Lung (tissue), 12 donors: Measurements from ENCODE around the gene KCNH4. TPM values are rescaled to one million over a fixed set of nuclear protein-coding genes. Genes with fewer than 3 reads are reported as not detected.
"Not testable (repeated sequence)": the region's sequence is repeated elsewhere in the genome, so short reads cannot be mapped to it uniquely, and the experiment has no call there.

Experiments
- ATAC-seq: fragments of 200-7000 bp; cut with Tn5 transposase; one replicate; pipeline ENCODE4 v1.9.1; 2020; ENCODE audit warnings: moderate number of reproducible peaks; ENCODE audit not compliant: insufficient read depth, low FRiP score
- DNase-seq, 3 donors: peaks; one replicate each; pipeline ENCODE4 v3.0.0-alpha.2; 2013 to 2017
- H3K27ac ChIP-seq, 2 donors: one replicate each; pipeline ENCODE4 v1.5.1; 2013; ENCODE audit warnings: mild to moderate bottlenecking in 2 of 2, moderate library complexity in 2 of 2, control low read depth in 1 of 2, inconsistent platforms in 1 of 2, low read depth in 1 of 2, low read length in 1 of 2
- H3K27me3 ChIP-seq, 3 donors: one replicate each; pipeline ENCODE4 v1.5.1; 2013; ENCODE audit warnings: low read length in 2 of 3; ENCODE audit not compliant: control insufficient read depth in 3 of 3, insufficient read depth in 3 of 3
- H3K36me3 ChIP-seq, 4 donors: one replicate each; pipeline ENCODE4 v1.5.1; 2013; ENCODE audit warnings: low read length in 4 of 4, mild to moderate bottlenecking in 1 of 4, moderate library complexity in 1 of 4; ENCODE audit not compliant: control insufficient read depth in 4 of 4, insufficient read depth in 4 of 4
- H3K4me1 ChIP-seq, 5 donors: one replicate each; pipeline ENCODE4 v1.5.1; 2013; ENCODE audit warnings: low read length in 5 of 5, mild to moderate bottlenecking in 2 of 5, moderate library complexity in 1 of 5; ENCODE audit not compliant: control insufficient read depth in 5 of 5, insufficient read depth in 5 of 5
- H3K4me3 ChIP-seq: one replicate; pipeline ENCODE4 v1.5.1; 2013; ENCODE audit warnings: mild to moderate bottlenecking, control low read depth, moderate library complexity
- H3K9ac ChIP-seq, 2 donors: one replicate each; pipeline ENCODE4 v1.5.1; 2013; ENCODE audit warnings: low read length in 2 of 2, control low read depth in 1 of 2; ENCODE audit not compliant: insufficient read depth in 1 of 2
- H3K9me3 ChIP-seq, 4 donors: one replicate each; pipeline ENCODE4 v1.5.1; 2013; ENCODE audit warnings: low read length in 3 of 4, mild to moderate bottlenecking in 1 of 4, moderate library complexity in 1 of 4; ENCODE audit not compliant: control insufficient read depth in 4 of 4, insufficient read depth in 3 of 4
- CTCF ChIP-seq: IDR thresholded peaks from 2 replicates; pipeline ENCODE4 v1.5.1; 2012; ENCODE audit warnings: mild to moderate bottlenecking; ENCODE audit errors: control extremely low read depth, extremely low read depth
- WGBS, 2 donors: extraction: QIAGEN DNeasy Blood & Tissue Kit; methylation state at CpG; one replicate each; pipeline ENCODE4 v1.1.7; 2013; 5-methylcytosine and 5-hydroxymethylcytosine counted together
- polyA plus RNA-seq, 2 donors: library from polyadenylated mRNA; stranded (reverse); fragments of 200-250 nt; gene quantifications; one replicate each; pipeline ENCODE4 v1.2.1, GENCODE V29; 2013
- total RNA-seq, 2 donors: library from RNA; depleted of rRNA in 1 of 2; stranded (reverse); fragments of >200 nt in 1 of 2; gene quantifications; one replicate each; pipeline ENCODE4 v1.2.1, GENCODE V29; 2014 to 2021
- donor health status: control.
- donor health status: control.
- donor health status: Bipolar disorder and iron deficiency.
- donor health status: healthy.
- donor health status: DM: yes; HTN: yes; CAD: no.

KCNH4 gene
- total and polyA plus RNA-seq, 4 donors, result 0.04 to 0.57 (median 0.21) TPM

- ATAC-seq (no peak), DNase-seq (no peak)
- WGBS, 2 donors, result 84 to 92% methylated on average over 11 of the region's 11 CpGs
- TF ChIP-seq CTCF, result no peak
- peaks cover 0 to 13% (median 0%) of the 10 kb centered on the region in 4 donors for H3K36me3 ChIP-seq
- peaks cover 0 to 15% (median 0%) of the 10 kb centered on the region in 5 donors for H3K4me1 ChIP-seq
- peaks cover 0 to 5% (median 0%) of the 10 kb centered on the region in 3 donors for H3K27me3 ChIP-seq
- no peaks in the 10 kb centered on the region for H3K9me3 ChIP-seq
- H3K9ac ChIP-seq, result no peak overlapping the region
- H3K4me3 ChIP-seq, result no peak overlapping the region
- H3K27ac ChIP-seq, result no peak overlapping the region
These were observed 8.7 kb upstream of the KCNH4 start for GRCh38 chr17:42189651-42189965.

GRCh38 chr17:42188749-42189650 is 8.1 kb upstream of the KCNH4 start:
- no peak for TF ChIP-seq CTCF
- no peak overlapping the region for H3K4me3 ChIP-seq
- H3K9ac ChIP-seq, result no peak overlapping the region
- no peak overlapping the region for H3K27ac ChIP-seq
- peaks cover 0 to 13% (median 0%) of the 10 kb centered on the region in 4 donors for H3K36me3 ChIP-seq
- no peaks in the 10 kb centered on the region for H3K9me3 ChIP-seq
- no peak for ATAC-seq
- peaks cover 0 to 5% (median 0%) of the 10 kb centered on the region in 3 donors for H3K27me3 ChIP-seq
- DNase-seq, result no peak
- H3K4me1 ChIP-seq, result peaks cover 0 to 14% (median 0%) of the 10 kb centered on the region in 5 donors
- 55 to 76% methylated on average over 19 of the region's 19 CpGs for WGBS, 2 donors

- Histone ChIP-seq H3K27me3 (peaks cover 0 to 10% (median 4%) of the 10 kb centered on the region in 3 donors), H3K9ac (no peak overlapping the region), H3K4me1 (peaks cover 0 to 11% (median 0%) of the 10 kb centered on the region in 5 donors), H3K9me3 (no peaks in the 10 kb centered on the region), H3K27ac (no peak overlapping the region), H3K4me3 (no peak overlapping the region), H3K36me3 (peaks cover 0 to 13% (median 0%) of the 10 kb centered on the region in 4 donors)
- TF ChIP-seq CTCF, result no peak
- 76 to 85% methylated on average over 2 of the region's 2 CpGs for WGBS, 2 donors
- ATAC-seq, result no peak
- no peak for DNase-seq
These were observed 6.9 kb upstream of the KCNH4 start for GRCh38 chr17:42187833-42188232.

GRCh38 chr17:42186191-42186590 is 5.2 kb upstream of the KCNH4 start:
- WGBS, 2 donors, result 63 to 81% methylated on average over 4 to 5 of the region's 5 CpGs

More at GRCh38 chr17:42186191-42186590, 5.2 kb upstream of the KCNH4 start:
- H3K4me3 ChIP-seq, H3K27ac ChIP-seq, H3K36me3 ChIP-seq, DNase-seq, ATAC-seq, H3K9ac ChIP-seq, H3K9me3 ChIP-seq: not testable (repeated sequence)
- Histone ChIP-seq H3K4me1 (peaks cover 0 to 14% (median 0%) of the 10 kb centered on the region in 5 donors), H3K27me3 (peaks cover 0 to 24% (median 19%) of the 10 kb centered on the region in 3 donors)
